GM18909 (cell line): ENCODE results near the gene TENM4.
"Not testable (repeated sequence)": the region's sequence is repeated elsewhere in the genome, so short reads cannot be mapped to it uniquely, and the experiment has no call there.

Experiments used
- ATAC-seq: cut with Tn5 transposase; IDR thresholded peaks from one replicate; pipeline ENCODE4 v1.9.1; 2021; ENCODE audit warnings: mild to moderate bottlenecking; ENCODE audit not compliant: unreplicated experiment, poor library complexity

Gene TENM4

DNA sequence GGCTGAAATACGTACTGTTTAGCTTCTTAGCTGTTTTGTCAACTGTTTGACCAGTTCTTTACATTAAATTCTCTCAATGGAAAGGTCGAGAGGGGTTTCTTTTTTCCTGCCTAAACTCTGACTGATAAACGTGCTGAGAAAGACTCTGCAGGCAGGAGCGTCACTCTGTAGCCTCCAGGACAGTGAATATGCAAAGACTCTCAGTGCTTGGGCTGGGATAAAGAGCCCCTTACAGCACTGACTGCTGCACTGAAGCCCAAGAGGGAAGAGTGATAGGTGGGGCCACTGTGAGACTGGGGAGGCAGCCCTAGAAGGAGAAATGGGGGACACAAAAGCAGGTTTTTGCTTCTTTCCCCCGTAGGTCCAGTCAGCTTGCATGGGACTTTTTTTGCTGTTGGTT, 213.5 kb downstream of the TENM4 start:
- no peak for ATAC-seq

- ATAC-seq: no peak
Observed at GRCh38 chr11:79226126-79226525, 214.7 kb downstream of the TENM4 start.

DNA sequence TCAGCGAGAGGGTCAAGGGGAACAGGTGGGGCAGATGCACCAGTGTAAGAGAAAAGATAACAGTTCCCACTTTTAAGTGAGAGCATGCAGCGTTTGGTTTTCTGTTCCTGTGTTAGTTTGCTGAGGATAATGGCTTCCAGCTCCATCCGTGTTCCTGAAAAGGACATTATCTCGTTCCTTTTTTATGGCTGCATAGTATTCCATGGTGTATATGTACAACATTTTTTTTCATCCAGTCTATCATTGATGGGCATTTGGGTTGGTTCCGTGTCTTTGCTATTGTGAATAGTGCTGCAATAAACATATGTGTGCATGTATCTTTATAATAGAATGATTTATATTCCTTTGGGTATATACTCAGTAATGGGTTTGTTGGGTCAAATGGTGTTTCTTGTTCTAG, 218.7 kb downstream of the TENM4 start:
- not testable (repeated sequence) for ATAC-seq

GRCh38 chr11:79221444-79222130, 219.2 kb downstream of the TENM4 start:
- no peak for ATAC-seq

DNA sequence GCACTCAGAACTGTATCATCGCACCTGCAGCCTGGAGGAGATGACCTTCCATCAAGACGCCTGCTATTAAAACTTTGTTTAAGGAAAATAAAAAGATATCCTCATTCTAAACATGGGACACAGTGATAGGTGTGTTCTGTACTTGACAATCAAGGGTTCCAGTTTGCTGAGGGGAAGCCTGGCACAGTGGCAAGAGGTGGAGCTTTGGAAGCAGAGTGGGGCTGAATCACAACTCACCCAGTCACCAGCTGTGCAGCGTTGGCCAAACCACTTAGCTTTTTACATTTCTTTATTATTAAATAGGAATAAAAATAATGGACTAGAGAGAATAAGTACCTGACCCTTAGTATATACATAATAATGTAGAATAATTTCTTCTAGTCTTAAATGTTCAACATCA, 220.7 kb downstream of the TENM4 start:
- ATAC-seq: no peak

DNA sequence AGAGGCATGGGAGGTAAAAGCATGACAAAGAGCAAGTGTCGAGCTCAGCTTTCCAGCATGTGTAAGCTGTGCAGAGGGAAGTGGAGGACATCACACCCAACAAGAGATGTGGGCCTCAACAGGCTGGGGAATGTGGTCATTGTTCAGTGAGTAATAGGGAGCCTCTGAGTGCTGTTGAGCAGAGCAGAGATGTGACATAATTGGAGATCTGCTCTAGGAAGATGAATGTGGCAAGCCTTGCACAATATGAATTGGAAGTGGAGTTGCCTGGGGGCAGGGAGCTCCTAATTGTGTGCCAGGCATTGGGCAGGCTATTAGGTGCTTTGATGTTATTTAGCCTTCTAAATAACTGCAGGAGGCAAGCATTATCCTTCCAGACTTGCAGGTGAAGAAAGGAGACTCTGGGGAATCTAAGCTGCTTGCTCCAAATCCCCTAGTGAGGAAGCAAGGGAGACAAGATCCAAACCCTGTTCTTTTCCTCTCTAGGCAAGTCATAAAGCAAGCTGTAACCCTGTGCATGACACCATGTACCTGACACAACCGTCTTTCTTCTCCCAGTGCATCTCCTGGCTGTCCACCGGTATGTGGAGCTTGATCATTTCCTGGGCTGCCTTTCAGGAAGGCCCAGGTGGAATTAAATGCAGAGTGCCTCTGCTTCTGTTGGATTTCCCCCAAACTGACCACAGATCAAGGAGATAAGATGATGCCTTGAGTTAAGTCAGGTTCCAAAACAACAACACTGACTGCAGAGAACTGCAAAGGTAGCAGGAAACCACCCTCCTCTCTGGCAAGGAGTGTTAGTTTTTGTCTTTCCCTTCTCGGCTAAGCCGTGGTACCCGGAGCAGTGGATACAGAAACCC, 221.4 kb downstream of the TENM4 start:
- ATAC-seq: no peak

GRCh38 chr11:79212741-79213190, 228.1 kb downstream of the TENM4 start:
- no peak for ATAC-seq

- no peak for ATAC-seq
Observed at GRCh38 chr11:79209540-79210266, 231.1 kb downstream of the TENM4 start.

DNA sequence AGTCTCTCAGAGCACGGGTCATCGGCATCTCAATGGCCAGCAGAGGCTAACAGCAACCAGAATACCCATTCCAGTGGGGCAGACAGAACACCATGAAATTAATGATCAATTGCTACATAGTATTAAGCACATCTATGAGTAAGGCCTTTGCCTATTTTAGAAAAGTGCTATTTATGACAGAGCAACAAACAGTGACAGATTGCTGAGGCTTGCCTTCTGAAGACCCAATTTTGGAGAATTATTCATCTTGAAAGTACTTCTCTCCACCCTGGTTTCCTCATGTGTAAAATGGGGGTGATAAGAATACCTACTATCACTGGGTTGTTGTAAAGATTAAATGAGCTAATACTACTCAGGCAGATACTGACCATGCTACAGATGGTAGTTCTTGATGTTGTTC, 232.7 kb downstream of the TENM4 start:
- peak; percentile 63 for ATAC-seq

DNA sequence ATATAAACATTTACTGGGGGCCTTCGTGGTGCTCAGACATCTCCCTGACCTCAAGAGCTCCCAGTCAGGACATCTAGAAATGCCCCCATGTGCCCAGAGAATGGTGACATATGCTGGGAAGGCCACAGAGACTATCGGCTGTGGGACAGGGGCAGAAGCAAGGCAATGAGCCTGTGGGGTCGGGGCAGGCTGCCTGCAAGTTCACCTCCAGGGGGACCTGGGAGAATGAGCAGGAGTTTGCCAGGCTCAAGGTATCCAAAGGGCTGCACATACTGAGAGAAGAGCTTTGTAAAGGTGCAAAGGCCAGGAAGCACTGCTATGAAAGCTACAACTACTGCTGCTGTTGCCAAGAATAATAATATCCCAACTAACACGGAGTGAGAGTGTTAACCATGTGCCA, 233.9 kb downstream of the TENM4 start:
- no peak for ATAC-seq

GRCh38 chr11:79205786-79206185, 235.0 kb downstream of the TENM4 start:
- no peak for ATAC-seq

- no peak for ATAC-seq
Observed at GRCh38 chr11:79201677-79202347, 239.0 kb downstream of the TENM4 start.

DNA sequence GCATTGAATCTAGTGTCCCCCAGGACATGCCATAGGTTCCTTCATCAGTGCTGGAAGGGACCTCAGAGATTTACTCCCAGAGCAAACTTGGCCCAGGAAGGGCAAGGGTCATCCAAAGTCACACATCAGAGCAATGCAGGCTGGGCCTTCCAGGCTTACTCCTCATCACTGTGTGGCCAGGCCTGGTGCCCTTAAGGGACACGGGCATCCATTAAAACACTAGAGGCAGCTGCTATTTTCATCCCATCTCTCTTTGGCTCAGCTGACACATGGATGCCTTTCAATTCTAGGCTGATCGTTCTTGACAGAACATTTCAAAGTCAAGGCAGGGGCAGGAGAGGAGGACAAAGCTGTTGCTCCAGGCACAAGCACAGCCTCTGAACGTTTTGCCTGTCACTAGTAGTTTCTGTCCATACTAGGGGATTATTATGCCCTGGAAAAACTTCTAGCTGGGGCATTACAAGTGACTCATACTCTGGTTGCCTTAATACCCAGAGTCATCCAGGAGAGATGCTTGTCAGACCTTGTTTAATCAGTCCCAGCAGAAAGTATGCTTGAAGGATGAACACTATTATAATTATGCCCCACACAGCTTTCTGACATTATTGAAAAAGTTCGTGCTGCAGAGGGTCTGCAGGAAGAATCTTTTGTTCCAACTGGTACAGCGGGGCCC, 240.3 kb downstream of the TENM4 start:
- ATAC-seq: no peak

DNA sequence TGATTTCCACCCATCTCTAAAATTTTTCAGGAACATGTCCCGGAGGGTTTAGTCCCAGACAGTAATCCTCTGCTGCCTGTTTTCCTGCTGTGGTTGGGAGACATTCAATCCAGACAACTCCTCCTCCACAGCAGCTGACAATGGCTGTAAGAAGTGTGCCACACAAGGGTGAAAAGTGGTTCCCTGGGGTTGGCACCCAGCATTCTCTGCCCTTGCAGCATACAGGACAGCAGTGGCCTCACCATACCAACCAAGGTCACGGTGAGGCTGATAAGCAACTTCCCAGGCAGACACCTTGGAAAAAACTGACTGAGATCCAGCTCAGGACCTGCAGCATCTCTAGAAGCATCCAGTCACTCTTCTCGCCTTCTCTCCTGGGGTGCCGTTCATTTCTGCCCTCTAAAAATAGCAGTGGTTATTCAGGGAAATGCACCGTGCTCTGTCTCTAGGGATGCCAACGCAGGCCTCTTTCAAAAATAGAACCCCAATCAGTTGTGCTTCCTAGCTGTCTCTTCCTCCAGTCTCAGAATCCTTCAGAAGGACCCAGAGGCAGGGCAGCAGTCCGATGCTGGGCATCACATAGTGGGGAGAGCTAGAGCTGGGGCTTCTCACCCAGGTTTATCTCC, 241.0 kb downstream of the TENM4 start:
- ATAC-seq: no peak

GRCh38 chr11:79198898-79199250, 242.0 kb downstream of the TENM4 start:
- no peak for ATAC-seq

DNA sequence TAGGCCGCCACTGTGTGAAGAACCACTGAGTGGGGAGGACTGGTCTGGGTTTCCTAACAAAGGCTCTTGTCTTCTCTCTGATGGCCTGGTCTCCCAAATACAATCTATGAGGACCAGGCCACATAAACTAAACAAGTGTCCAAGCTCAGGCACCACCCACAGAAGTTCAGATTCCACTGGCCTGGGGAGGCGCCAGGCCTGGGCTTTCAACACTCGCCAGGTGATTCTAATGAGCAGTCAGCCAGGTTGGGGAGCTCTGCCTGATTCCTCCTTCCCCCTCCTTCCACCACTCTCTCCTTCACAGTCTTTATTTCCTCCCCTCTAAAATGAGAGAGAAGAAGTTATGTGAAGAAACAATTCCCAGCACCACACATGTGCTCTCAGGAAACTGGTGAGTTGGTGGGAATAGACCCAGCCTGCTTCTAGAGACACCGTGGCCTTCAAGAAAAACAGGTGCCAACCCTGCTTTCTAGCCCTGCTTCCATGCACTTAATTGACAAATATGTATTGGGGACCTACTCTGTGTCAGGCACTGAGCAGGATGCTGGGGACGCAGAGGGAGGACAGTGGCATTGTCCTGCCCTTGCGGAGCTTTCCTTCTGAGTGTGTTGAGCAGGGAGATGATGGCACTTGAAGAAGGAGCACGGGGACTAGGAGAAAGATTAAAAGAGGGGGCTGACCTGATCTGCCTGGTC, 242.5 kb downstream of the TENM4 start:
- ATAC-seq: no peak

DNA sequence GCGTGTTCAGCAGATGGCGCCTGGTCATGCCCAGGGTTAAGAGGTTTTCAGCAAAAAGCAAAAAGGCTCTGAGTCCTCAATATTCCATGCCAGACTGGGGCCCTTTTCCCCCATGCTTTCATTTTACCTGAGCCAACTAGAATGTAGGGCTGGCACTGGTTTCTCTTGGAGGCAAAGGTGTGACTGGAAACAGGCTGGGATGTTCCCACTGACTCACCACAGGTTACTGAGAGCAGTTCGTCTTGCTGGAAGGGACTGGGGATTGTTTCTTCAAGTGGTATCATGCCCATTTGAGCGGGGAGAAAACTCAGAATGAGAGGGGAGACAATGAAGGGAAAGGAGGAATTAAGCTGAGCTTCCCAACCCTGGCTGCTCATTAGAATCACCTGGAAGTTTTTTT, 243.9 kb downstream of the TENM4 start:
- ATAC-seq: no peak

- ATAC-seq: no peak
Observed at GRCh38 chr11:79195209-79195608, 245.6 kb downstream of the TENM4 start.
